Ascending aorta (tissue), 2 donors: ENCODE results near the gene GRAMD1A. TPM values are rescaled to one million over a fixed set of nuclear protein-coding genes. Genes with fewer than 3 reads are reported as not detected.
"Not testable (repeated sequence)": the region's sequence is repeated elsewhere in the genome, so short reads cannot be mapped to it uniquely, and the experiment has no call there.

Source experiments
- DNase-seq, 2 donors: peaks; one replicate each; pipeline ENCODE4 v3.0.0-alpha.2; 2019; ENCODE audit warnings: low spot score in 2 of 2
- H3K27ac ChIP-seq, 2 donors: fragments of 200-600 bp; sonication (generic); one replicate each; pipeline ENCODE4 v1.5.1; 2016 to 2017; ENCODE audit warnings: mild to moderate bottlenecking in 1 of 2
- H3K27me3 ChIP-seq: fragments of 200-600 bp; sonication (generic); one replicate; pipeline ENCODE4 v1.5.1; 2017
- H3K36me3 ChIP-seq, 2 donors: fragments of 200-600 bp; sonication (generic); one replicate each; pipeline ENCODE4 v1.5.1; 2016
- H3K4me1 ChIP-seq, 2 donors: fragments of 200-600 bp; sonication (generic); one replicate each; pipeline ENCODE4 v1.5.1; 2016 to 2017; ENCODE audit warnings: mild to moderate bottlenecking in 1 of 2
- H3K4me3 ChIP-seq, 2 donors: fragments of 200-600 bp; sonication (generic); one replicate each; pipeline ENCODE4 v1.5.1; 2016 to 2017; ENCODE audit warnings: mild to moderate bottlenecking in 1 of 2
- H3K9me3 ChIP-seq, 2 donors: fragments of 200-600 bp; sonication (generic); one replicate each; pipeline ENCODE4 v1.5.1; 2016
- intact Hi-C: fragments of 100-400 bp; cut with DNase I; formaldehyde crosslinking; loops from one replicate; pipeline ENCODE4 v1.15.1; 2023
- total RNA-seq: library from RNA; depleted of rRNA; stranded (reverse); fragments of >200 nt; gene quantifications from one replicate; pipeline ENCODE4 v1.1.0, GENCODE V29; 2016
- TF ChIP-seq, protein P1 (sequence below), 3 experiments: fragments of 200-600 bp in 2 of 3; fragments of 450-650 bp in 1 of 3; sonication (generic) in 2 of 3; IDR thresholded peaks; one replicate each; pipeline ENCODE4 v1.5.1; 2016 to 2019; ENCODE audit warnings: antibody characterized with exemption in 3 of 3, mild to moderate bottlenecking in 1 of 3, moderate library complexity in 1 of 3

GRAMD1A gene
- total RNA-seq, 1 donor from 2014 or later = 103 TPM

DNA sequence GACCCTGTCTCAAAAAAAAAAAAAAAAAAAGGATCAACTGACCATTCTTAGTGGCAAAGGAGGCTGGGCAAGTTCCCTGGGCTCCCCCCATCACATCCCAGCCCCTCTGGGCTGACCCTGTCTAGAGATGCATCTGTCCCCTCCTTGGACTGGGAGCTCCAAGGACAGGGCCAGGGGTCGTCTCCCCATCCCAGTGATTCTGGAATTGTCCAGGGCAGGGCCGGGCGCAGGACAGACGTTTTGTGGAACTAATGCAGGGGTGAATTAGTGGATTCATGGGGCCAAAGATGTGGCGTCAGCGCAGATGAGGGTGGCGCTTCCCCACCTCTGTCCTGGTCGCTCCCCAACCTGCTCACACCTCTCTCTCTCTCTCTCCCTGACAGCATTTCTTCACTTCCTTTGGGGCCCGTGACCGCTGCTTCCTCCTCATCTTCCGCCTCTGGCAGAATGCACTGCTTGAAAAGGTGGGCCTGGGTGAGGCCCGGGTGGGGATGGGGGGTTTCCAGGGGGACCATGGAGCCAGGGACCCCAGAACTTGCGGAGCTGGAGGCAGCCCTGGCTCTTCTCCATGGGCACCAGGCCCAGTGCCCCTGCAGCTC lies 11.1 kb downstream of the GRAMD1A start:
- peaks cover 0 to 4% of the 10 kb centered on the region in 2 donors for H3K4me1 ChIP-seq
- intact Hi-C loops = no loop called here
- DNase-seq = no peak
- H3K4me3 ChIP-seq = no peak overlapping the region
- peaks cover 48 to 57% of the 10 kb centered on the region in 2 donors for H3K36me3 ChIP-seq
- TF ChIP-seq, protein P1, sequence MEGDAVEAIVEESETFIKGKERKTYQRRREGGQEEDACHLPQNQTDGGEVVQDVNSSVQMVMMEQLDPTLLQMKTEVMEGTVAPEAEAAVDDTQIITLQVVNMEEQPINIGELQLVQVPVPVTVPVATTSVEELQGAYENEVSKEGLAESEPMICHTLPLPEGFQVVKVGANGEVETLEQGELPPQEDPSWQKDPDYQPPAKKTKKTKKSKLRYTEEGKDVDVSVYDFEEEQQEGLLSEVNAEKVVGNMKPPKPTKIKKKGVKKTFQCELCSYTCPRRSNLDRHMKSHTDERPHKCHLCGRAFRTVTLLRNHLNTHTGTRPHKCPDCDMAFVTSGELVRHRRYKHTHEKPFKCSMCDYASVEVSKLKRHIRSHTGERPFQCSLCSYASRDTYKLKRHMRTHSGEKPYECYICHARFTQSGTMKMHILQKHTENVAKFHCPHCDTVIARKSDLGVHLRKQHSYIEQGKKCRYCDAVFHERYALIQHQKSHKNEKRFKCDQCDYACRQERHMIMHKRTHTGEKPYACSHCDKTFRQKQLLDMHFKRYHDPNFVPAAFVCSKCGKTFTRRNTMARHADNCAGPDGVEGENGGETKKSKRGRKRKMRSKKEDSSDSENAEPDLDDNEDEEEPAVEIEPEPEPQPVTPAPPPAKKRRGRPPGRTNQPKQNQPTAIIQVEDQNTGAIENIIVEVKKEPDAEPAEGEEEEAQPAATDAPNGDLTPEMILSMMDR (IDR thresholded peaks at IDR 0.05) = no peak
- H3K27ac ChIP-seq = no peak overlapping the region
- H3K9me3 ChIP-seq = no peaks in the 10 kb centered on the region
- no peaks in the 10 kb centered on the region for H3K27me3 ChIP-seq

DNA sequence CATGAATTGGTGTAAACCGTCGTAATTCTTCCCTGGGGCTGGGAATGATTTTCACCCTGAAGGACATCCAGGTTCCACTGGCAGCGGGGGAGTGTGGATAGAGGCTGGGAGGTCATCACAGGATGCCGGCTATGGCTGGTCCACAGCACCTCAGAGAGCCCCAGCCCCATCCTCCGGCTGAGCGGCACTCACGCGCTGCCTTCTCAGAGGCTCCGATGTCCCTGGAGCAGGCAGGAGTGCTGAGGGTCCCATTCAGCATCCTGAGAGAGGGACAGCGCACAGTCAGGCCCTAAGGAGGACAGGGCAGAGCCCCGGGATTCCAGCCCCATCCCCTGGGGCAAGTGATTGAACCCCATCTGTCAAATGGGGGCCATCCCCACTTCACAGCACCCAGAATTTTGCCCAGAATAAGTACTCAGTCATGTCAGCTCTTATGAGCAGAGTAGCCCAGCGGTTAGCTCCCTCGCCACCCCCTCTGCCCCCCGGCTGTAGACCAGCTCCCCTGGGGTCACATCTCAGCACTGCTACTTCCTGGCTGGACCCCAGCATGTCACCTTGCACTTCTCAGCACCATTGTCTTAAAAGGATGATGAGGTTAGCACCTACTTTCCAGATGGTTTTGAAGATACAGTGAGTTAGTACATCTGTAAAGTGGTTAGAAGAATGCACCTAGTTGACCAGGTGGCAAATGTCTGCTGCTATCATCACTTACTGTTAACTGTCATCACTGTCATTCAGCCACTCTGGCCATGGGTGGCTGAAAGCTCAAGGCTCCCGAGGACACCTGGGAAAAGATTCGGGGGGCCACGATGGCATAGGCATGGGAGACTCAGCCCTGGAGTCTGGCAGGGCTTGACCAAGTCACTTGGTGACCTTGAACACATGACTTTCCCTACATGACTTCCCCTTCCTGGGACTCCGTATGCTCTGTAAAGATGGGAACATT lies 11.9 kb downstream of the GRAMD1A start:
- Histone ChIP-seq H3K9me3 (no peaks in the 10 kb centered on the region), H3K4me1 (peaks cover 0 to 4% of the 10 kb centered on the region in 2 donors), H3K27ac (peak overlapping the region in 1 of 2 donors; percentile 15), H3K36me3 (peaks cover 54 to 65% of the 10 kb centered on the region in 2 donors), H3K27me3 (no peaks in the 10 kb centered on the region), H3K4me3 (no peak overlapping the region)
- no peak for DNase-seq
- intact Hi-C loops = no loop called here
- TF ChIP-seq, protein P1 (IDR thresholded peaks at IDR 0.05) = no peak

DNA sequence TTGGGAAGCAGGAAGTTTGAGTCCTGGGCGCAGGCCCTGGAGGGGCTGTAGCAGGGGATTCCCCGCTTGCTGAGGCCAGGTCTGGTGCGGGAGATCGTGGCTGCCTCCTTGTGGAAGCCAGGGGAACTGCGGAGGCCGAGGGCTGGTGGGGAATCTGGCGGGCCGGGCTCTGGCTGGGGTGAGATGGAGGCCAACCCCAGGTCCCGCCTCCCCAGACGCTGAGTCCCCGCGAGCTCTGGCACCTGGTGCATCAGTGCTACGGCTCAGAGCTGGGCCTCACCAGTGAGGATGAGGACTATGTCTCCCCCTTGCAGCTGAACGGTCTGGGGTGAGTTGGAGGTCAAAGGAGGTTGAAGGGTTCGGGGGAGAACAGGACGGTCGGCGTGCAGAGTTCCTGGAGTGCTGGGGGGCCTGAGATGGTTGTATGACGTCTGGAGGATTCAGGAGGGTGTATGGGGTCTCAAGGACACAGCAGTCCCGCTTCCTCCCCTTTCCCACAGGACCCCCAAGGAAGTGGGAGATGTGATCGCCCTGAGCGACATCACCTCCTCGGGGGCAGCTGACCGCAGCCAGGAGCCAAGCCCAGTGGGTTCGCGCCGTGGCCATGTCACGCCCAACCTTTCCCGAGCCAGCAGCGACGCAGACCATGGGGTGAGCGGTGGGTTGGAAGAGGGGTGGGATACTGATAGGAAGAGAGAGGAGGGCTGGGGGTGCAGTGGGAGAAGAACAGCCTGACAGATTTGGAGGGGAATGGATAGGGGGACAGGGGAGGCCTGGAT lies 13.1 kb downstream of the GRAMD1A start:
- Histone ChIP-seq H3K9me3 (no peaks in the 10 kb centered on the region), H3K4me1 (peaks cover 0 to 4% of the 10 kb centered on the region in 2 donors), H3K36me3 (peaks cover 66 to 77% of the 10 kb centered on the region in 2 donors), H3K27me3 (no peaks in the 10 kb centered on the region), H3K4me3 (no peak overlapping the region), H3K27ac (no peak overlapping the region)
- peak in 1 of 2 donors; percentile 86 for DNase-seq
- intact Hi-C loops = loop anchor here (1.0 kb wide), 1 partner anchor 40 kb away; no protein-coding TSS in a partner anchor
- TF ChIP-seq, protein P1 (IDR thresholded peaks at IDR 0.05) = peak; percentile 89 to 99 (median 98)

DNA sequence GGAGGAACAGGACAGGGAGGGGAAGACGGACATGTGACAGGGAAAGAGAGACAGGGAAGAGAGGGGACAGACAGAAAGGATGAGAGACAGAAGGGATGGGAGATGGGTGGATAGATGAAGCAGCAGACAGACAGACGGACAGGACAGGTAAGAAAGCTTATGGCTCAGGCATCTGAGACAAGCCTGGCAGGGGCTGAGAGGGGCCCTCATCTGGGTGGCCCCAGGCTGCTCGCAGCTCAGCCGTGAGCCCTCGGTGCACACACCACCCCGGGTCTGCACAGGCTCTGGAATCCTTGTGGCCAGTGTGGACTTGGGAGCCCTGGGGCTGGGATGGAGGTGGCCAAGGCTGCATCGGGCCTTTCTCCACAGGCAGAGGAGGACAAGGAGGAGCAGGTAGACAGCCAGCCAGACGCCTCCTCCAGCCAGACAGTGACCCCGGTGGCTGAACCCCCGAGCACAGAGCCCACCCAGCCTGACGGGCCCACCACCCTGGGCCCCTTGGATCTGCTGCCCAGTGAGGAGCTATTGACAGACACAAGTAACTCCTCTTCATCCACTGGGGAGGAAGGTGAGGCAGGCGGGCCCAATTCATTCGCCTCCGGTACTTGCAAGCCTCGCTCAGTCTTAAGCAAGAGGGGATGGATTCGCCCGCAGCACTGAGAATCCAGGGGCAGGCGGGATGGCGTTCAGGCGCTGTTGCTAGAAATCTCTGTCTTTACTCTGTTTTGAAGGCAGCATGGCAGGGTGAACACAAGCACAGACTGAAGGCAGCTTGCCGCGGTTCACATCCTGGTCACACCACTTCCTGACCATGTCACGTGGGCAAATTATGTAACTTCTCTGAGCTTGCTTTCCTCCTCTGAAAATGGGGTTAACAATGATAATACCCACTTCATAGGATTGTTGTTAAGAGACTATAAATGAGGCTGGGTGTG lies 14.0 kb downstream of the GRAMD1A start:
- TF ChIP-seq, protein P1 (IDR thresholded peaks at IDR 0.05) = no peak
- peaks cover 72 to 84% of the 10 kb centered on the region in 2 donors for H3K36me3 ChIP-seq

DNA sequence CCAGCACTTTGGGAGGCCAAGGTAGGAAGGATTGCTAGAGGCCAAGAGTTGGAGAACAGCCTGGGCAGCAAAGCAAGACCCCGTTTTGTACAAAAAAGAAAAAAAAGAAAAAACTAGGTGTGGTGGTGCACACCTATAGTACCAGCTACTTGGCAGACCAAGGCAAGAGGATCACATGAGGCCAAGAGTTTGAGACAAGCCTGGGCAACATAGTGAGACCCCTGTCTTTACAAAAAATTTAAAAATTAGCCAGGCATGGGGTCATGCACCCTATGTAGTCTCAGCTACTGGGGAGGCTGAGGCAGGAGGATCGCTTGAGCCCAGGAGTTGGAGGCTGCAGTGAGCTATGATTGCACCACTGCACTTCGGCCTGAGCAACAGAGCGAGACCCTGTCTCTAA lies 14.7 kb downstream of the GRAMD1A start:
- H3K4me1 ChIP-seq, H3K27ac ChIP-seq, H3K9me3 ChIP-seq, H3K27me3 ChIP-seq, intact Hi-C loops, H3K4me3 ChIP-seq, DNase-seq: not testable (repeated sequence)
- H3K36me3 ChIP-seq = peaks cover 72 to 84% of the 10 kb centered on the region in 2 donors

More for the DNA sequence above, 14.0 kb downstream of the GRAMD1A start:
- H3K4me1 ChIP-seq = peaks cover 0 to 4% of the 10 kb centered on the region in 2 donors
- intact Hi-C loops = loop anchor here (1.0 kb wide), 1 partner anchor 41 kb away; no protein-coding TSS in a partner anchor
- H3K27ac ChIP-seq = no peak overlapping the region
- H3K4me3 ChIP-seq = no peak overlapping the region
- H3K9me3 ChIP-seq = no peaks in the 10 kb centered on the region
- DNase-seq = no peak
- H3K27me3 ChIP-seq = no peaks in the 10 kb centered on the region
